Placental epithelial cell (primary cell): ENCODE data around the gene GAP43. TPM values are rescaled to one million over a fixed set of nuclear protein-coding genes. Genes with fewer than 3 reads are reported as not detected.

ENCODE experiments used
- total RNA-seq: library from RNA; depleted of rRNA; stranded (reverse); fragments of >200 nt; gene quantifications from 2 replicates; pipeline ENCODE4 v1.2.3, GENCODE V29; 2012

GAP43 gene, protein sequence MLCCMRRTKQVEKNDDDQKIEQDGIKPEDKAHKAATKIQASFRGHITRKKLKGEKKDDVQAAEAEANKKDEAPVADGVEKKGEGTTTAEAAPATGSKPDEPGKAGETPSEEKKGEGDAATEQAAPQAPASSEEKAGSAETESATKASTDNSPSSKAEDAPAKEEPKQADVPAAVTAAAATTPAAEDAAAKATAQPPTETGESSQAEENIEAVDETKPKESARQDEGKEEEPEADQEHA
- not detected in 2 replicates for total RNA-seq

DNA sequence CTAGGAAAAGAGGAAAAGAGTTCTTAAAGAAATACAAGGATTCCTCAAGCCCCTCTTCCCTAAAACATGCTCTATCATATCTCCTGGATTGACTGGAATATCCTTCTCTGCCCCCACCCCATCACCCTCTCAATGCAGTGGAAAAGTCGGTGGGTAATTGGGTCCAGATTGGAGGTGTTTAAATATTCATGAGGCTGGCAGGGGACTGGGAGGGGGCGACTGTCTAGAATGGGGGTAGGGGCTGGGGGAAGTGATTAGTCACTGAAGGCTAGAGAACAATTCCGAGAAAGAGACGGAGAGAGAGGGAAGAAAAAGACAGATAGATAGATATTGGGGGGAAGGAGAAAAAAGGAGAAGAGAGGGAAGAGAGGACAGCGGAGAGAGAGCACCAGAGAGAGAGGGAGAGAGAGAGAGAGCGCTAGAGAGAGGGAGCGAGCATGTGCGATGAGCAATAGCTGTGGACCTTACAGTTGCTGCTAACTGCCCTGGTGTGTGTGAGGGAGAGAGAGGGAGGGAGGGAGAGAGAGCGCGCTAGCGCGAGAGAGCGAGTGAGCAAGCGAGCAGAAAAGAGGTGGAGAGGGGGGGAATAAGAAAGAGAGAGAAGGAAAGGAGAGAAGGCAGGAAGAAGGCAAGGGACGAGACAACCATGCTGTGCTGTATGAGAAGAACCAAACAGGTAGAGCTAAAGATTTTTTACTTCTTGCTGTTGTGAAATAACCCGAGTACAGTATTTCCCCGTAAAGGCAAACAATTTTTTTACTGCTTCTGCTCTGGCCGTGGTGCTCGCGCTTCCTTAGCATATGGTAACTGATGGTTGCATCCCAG is at the start of gene GAP43:
GAP43 (plus strand) TSS at position 467 of the 825 bp plus-strand sequence; CDS start at position 647, 180 bp downstream.

